HG03060 (cell line): ENCODE data around the gene ATP1A4.
"Not testable (repeated sequence)": the region's sequence is repeated elsewhere in the genome, so short reads cannot be mapped to it uniquely, and the experiment has no call there.

Source experiments
- ATAC-seq: cut with Tn5 transposase; IDR thresholded peaks from one replicate; pipeline ENCODE4 v1.9.1; 2021; ENCODE audit warnings: low read depth, moderate number of reproducible peaks; ENCODE audit not compliant: unreplicated experiment

Gene ATP1A4

GRCh38 chr1:160122978-160123495 lies 28.4 kb upstream of the ATP1A4 start:
- no peak for ATAC-seq

DNA sequence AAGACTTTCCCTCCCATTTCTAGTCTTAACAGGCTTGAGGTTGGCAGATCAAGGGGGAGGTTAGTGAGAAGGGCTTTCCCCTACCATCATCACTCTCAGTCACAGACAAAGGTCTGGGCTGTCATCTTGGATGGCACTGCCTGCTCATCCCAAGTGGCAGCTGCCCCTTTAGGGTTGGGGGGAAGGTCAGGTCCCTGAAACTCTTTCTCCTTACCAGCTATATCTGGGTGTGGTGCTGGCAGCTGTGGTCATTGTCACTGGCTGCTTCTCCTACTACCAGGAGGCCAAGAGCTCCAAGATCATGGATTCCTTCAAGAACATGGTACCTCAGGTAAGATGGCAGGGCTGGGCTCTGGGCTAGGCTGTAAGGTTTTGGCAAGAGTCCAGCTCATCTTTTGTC lies 27.7 kb upstream of the ATP1A4 start:
- ATAC-seq, result no peak

DNA sequence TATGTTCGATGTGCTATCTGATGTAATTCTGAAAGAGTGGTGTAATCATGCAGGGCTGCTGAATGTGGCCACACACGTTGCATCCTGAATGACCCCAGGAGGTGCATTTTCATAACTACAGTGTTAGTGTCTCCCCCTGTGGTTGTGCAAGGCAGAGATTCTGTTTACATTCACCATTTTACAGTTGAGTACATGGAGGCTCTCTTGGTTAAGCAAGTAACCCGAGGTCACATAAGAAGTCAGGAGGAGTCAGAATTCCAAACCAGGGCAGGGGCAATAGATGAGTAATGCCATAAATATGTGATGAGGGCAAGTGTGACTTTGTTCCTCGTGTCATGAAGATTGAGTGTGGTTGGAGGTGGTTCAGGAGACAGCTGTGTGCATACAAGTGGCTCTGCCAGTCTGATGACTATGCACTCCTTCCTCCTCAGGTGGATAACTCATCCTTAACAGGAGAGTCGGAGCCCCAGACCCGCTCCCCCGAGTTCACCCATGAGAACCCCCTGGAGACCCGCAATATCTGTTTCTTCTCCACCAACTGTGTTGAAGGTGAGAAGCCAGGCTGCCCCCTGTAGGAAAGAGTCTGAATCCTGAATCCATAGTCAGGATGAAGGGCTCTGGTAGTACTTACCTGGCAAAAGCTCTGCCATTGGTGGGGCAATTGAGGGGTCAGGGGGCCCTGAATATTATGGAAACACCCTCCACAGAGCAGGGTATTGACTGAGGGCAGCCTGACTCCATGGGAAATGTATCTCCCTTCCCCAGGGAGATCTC lies 26.5 kb upstream of the ATP1A4 start:
- no peak for ATAC-seq

GRCh38 chr1:160125746-160126145 lies 25.7 kb upstream of the ATP1A4 start:
- ATAC-seq, result no peak

DNA sequence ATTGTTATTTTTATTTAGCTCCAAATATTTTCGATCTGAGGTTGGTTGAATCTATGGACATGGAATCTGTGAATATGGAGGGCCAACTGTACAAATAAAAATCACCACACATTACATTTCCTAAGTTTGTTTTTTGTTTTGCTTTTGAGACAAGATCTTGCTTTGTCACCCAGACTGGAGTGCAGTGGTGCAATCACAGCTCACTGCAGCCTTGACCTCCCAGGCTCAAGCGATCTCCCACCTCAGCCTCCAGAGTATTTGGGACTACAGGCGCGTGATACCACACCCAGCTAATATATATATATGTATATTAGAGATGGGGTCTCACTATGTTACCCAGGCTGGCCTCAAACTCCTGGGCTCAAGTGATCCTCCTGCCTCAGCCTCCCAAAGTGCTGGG lies 25.1 kb upstream of the ATP1A4 start:
- ATAC-seq, result not testable (repeated sequence)

DNA sequence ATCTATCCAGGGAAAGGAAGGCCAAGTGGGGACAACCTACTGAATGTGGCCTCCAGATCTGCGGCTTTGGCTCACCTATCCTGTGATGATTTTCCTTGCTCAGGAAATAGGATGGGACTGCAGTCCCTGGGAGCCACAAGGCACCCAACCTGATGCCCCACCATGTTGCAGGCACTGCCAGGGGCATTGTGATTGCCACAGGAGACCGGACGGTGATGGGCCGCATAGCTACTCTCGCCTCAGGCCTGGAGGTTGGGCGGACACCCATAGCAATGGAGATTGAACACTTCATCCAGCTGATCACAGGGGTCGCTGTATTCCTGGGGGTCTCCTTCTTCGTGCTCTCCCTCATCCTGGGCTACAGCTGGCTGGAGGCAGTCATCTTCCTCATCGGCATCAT lies 24.0 kb upstream of the ATP1A4 start:
- ATAC-seq, result no peak

GRCh38 chr1:160127865-160128523 lies 23.4 kb upstream of the ATP1A4 start:
- ATAC-seq, result no peak

GRCh38 chr1:160128636-160129035 lies 22.8 kb upstream of the ATP1A4 start:
- no peak for ATAC-seq

GRCh38 chr1:160129046-160129445 lies 22.4 kb upstream of the ATP1A4 start:
- ATAC-seq, result no peak

GRCh38 chr1:160129558-160129957 lies 21.8 kb upstream of the ATP1A4 start:
- no peak for ATAC-seq

- no peak for ATAC-seq
Measured at GRCh38 chr1:160129966-160130365, 21.4 kb upstream of the ATP1A4 start.

GRCh38 chr1:160130486-160130885 lies 20.9 kb upstream of the ATP1A4 start:
- no peak for ATAC-seq

GRCh38 chr1:160130939-160131338 lies 20.5 kb upstream of the ATP1A4 start:
- no peak for ATAC-seq

DNA sequence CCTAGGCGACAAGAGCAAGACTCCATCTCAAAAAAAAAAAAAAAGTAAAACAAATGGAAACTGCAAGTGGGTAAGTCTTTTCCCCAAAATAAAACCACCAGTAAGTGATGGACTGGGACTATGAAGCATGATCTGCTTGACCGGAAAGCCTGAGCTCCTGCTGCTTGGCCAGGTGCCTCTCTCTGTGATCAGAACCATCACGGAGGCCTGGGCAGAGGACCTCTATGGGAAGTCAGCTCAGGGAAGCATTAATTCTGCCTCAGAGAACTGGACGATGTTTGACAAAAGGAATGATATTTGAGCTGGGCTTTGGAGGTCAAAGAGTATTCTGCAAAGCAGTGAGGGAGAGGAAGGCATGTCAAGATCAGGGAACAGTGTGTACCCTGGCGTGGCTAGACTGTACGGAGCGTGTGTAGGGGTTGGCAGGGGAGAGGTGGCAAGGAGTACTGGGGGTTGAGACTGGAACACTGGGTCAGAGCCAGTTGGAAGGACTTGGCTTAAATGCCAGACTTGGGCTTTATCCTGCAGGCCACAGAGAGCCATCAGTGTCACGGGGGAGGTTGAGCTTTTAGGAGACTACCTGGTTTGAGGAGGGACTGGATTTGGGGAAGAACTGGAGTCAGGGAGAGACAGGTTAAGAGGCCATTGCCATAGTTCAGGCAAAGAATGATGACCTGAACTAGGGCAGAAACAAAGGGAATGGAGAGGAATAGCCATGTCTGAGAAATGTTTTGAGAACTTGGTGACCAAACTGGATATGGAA lies 19.4 kb upstream of the ATP1A4 start:
- no peak for ATAC-seq

DNA sequence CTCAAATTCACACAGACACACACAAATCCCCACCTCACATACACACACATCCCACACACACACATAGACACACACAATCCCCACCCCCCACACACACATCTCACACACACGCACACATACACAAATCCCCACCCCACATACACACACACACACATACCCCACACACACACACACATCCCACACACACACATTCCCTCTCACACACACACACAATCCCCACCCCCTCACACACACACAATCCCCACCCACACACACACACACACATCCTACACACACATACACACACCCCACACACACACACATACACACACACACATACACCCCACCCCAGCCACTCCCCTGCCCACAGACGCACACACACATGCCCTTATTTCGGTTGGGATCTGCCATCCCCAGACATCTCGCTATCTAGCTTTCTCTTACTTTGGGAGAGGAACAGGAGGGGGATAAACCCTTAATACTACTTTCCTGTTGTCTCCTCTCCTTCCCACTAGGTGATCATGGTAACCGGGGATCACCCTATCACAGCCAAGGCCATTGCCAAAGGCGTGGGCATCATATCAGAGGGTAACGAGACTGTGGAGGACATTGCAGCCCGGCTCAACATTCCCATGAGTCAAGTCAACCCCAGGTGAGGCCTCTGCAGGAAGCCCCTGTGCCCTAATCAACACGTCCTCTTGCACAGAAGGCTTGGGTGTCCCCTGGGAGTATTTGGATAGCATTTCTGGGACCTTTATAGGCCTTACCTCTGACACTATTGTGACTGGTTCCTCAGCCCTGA lies 17.2 kb upstream of the ATP1A4 start:
- ATAC-seq, result no peak

- no peak for ATAC-seq
Measured at GRCh38 chr1:160134791-160135572, 16.4 kb upstream of the ATP1A4 start.

DNA sequence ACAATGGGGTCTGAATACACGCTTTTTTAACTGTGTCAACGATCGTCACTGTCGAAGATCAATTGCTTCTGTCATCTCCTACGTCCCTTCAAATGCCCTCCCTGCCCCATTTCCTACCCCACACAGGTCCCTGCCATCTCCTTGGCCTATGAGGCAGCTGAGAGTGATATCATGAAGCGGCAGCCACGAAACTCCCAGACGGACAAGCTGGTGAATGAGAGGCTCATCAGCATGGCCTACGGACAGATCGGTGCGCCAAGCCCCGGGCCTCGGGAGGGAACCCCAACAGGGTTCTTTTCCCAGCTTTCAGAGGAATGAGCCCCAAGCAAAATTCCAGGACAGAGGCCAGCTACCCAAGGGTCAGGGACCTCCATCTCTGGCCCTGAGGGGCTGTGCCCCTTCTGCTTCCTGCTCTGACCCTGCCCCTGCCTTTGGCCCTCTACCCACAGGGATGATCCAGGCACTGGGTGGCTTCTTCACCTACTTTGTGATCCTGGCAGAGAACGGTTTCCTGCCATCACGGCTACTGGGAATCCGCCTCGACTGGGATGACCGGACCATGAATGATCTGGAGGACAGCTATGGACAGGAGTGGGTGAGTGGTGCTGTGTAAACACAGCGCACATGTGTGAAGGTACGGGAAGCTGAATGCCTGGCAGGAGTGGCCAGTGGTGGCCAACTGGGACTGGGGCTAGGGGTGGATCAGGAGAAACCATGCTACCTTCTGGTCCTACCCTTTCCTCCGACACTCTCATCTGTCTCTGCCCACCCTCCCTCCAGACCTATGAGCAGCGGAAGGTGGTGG lies 15.1 kb upstream of the ATP1A4 start:
- no peak for ATAC-seq

DNA sequence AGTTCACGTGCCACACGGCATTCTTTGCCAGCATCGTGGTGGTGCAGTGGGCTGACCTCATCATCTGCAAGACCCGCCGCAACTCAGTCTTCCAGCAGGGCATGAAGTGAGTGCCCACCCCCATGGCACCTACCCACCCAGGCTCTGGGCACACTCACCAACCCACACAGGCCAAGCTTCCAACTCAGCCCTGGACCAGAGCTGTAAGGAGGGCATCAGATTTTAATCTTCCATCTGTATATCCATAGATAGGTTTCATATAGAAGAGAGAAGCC lies 14.5 kb upstream of the ATP1A4 start:
- no peak for ATAC-seq

- ATAC-seq, result no peak
Measured at GRCh38 chr1:160137216-160137862, 14.1 kb upstream of the ATP1A4 start.
